ENCODE measurements around the gene TWF2.

- TF ChIP-seq, protein P1, sequence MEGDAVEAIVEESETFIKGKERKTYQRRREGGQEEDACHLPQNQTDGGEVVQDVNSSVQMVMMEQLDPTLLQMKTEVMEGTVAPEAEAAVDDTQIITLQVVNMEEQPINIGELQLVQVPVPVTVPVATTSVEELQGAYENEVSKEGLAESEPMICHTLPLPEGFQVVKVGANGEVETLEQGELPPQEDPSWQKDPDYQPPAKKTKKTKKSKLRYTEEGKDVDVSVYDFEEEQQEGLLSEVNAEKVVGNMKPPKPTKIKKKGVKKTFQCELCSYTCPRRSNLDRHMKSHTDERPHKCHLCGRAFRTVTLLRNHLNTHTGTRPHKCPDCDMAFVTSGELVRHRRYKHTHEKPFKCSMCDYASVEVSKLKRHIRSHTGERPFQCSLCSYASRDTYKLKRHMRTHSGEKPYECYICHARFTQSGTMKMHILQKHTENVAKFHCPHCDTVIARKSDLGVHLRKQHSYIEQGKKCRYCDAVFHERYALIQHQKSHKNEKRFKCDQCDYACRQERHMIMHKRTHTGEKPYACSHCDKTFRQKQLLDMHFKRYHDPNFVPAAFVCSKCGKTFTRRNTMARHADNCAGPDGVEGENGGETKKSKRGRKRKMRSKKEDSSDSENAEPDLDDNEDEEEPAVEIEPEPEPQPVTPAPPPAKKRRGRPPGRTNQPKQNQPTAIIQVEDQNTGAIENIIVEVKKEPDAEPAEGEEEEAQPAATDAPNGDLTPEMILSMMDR (IDR thresholded peaks at IDR 0.05), result no peak
- no peak for TF ChIP-seq POLR2A (IDR thresholded peaks at IDR 0.05)
These were observed 11.2 kb upstream of the TWF2 start for GRCh38 chr3:52250122-52250521.
